Right forelimb (tissue), 1 donor: ENCODE measurements around the gene PAK6.
A peak's percentile ranks its signal among the peaks of the same experiment; 100 is the strongest.

Experiments used
- DNase-seq: peaks from one replicate; pipeline ENCODE4 v3.0.0-alpha.2; 2018

The PAK6 gene

DNA sequence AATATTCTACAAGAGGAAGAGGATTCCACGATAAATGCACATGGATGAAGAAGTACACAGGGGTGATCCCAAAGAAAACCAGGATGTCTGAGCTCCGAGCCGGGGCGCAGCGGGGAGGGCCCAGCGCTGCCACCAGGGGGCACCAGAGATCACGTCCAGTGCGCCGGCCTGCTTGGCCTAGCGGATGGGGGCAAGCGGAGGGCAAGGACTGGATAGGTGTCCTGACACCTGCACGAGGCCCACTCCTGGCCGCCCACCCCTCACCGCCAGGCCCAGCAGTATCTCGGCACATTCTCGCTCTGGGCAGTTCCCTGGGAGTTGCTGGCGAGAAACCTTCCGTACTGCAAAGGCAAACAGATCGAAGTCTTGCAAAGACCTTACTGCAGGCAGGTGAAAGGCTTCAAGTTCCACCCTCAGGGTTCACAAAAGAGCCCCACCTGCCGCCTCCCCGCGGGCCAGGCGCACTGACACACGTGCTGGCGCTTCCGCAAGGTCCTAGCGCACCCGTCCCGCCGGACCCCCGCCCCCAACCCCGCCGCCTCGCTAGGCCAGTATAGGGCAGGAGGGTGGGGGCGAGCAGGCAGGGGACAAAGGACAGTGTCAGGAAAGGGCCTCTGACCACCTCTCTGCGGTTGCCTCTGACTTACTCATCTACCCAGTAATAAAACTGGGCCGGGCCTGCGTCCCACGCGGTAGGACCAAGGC is 40.7 kb downstream of the PAK6 start:
- DNase-seq, result peak; percentile 89

DNA sequence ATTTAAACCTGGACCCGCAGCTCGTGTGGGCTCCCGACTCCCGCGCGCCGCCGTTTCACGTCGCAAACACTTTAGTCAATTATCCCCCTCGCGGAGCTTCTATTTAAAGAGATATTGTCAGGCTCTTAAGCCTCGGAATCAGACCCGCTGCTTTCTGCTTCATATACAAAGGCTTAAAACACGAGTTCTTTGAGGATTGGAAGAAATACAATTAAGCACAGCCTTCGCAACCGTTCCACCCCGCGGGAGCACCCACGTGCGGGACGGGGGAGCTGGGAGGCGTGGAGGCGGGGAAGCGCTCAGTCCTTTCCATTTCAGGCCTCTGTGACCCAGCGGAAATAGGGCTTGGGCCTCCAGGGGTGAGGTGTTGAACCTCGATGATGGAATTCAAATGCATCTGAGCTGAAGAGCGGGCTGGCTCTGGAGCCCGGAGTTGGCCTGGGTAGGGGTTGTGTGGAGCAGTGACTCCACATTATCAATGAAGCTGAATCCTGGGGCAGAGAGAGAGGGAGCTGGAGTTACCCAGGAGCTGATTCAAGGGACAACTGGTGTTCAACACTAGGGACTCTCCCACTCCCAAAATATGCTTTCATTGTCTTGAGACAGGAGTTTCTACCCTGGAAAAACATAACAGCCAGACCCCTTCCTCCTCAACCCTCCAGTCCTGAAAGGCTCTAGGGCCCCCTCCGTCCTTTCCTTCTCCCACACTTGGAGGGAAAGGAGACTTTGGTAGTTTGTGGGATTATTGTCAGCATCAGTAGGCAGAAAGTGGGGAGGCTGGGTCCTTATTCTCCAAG is 41.6 kb downstream of the PAK6 start:
- DNase-seq, result no peak

DNA sequence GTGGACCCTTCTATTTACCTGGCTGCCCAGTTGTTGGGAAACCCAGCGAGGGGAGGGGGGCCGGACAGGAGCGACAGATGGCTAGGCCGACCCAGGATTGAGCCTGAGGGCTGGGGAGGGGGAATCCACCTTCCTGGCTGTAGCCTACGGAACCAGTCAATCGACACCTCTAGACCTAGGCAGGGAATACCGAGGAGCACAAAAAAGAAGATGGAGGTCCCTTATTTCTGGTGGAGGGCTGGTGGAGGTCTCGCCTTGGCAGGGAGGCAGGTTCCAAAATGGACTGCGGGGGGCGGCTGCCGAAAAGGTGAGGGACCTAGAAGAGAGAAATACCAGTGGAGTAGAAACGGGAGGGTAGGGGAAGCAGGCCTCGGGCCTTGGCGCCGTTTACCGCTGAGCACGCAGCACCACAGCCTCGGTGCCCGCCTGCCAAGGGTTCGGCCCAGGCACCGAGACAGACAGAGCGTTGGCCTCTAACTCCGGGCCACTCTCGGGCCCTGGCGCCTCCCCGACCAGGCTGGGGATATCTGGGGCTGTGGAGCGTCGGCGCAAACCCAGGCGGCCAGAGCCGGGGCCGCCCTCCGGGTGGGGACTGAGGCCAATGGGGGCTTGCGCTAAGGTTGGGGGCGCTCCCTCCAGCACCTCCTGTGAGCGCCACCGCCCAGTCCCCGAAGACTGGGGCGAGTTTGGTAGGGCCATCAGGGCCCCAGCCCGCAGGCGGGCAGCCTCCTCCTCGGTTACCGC is 42.4 kb downstream of the PAK6 start:
- DNase-seq, result no peak

DNA sequence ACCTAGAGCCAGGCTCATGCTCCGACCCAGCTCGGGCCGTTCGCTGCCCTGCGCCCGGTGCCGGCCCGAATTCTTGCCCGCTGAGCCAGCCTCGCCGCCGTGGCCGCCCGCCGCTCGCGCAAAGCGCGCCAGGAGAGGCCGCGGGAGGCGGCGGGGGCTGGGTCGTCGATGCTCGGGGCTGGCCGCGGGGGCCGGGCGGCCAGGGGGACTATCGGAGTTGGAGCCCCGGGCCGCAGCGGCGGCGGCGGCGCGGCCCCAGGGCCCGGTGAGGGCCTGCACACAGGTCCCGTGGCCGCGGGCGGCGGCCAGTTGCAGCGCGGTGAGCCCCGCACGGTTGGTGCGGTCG is 42.9 kb downstream of the PAK6 start:
- no peak for DNase-seq

DNA sequence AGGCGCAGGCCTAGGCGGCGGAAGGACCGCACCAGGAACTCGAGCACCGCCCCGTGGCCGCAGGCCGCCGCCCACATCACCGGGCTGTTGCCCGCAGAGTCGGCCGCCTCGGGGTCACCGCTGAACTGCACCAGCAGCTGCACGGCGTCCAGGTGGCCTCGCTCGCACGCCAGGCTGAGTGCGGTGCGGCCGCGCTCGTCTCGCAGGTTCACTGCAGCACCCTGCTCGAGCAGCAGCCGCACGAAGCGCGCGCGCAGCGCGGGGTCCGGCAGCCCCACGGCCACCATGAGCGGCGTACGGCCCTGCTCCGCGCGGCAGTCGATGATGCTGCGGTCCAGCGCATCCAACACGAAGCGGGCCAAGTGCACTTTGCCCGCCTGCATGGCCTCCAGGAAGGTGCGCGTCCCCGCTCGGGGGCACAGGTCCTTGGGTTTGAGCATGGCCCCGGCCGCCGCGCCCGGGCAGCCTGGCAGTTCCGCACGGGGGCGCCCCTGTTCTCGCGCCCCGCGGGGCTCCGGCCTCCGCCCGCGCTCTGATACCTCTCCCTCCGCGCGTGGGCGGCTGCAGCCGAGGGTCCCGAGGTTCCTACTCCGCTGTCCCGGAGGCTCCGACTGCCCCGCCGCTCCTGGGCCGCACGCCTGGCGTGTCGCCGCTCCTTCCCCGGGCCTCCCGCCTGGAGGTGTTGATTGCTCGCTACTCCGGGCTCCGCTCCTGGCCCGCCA is 43.4 kb downstream of the PAK6 start:
- DNase-seq, result no peak

DNA sequence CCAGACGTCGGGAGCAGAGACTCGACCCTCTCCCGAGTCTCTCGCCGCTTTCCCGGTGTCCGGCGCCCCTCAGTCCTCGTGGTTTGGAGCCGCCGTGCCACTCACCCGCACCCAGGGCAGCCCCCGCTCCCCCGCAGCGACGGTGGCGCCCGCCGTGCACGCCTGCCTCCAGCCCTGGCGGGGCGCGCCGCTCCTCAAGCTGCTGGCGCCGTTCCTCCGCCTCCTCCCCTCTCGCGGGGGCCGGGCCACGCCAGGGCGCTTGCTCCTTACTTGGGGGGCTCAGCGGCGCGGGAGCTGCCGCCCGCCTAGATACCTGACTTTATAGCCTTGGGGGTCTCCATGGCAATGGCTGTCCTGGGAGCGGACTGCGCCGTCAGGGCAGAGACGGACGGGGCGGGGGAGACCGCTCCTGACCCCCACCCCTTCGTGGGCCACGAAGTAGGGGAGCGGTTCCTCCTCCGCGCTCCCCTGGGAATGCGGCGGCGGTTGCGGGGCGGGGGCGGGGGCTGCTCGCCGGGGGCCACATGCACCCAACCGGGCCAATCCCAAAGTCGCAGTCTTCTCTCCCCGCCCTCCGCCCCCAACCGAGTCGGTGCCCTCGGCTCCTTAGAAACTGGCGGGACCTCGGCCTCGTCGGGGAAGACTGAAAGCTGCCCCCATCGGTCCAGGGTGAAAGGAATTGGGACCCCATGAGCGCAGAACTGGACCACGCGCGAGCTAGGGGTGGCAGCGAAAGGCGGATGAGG is 44.2 kb downstream of the PAK6 start, which contains the start of gene ANKRD63:
Gene ANKRD63 (minus strand): TSS at position 196 of the 746 bp plus-strand sequence. CDS start 478 bp downstream, outside the sequence.
- no peak for DNase-seq

DNA sequence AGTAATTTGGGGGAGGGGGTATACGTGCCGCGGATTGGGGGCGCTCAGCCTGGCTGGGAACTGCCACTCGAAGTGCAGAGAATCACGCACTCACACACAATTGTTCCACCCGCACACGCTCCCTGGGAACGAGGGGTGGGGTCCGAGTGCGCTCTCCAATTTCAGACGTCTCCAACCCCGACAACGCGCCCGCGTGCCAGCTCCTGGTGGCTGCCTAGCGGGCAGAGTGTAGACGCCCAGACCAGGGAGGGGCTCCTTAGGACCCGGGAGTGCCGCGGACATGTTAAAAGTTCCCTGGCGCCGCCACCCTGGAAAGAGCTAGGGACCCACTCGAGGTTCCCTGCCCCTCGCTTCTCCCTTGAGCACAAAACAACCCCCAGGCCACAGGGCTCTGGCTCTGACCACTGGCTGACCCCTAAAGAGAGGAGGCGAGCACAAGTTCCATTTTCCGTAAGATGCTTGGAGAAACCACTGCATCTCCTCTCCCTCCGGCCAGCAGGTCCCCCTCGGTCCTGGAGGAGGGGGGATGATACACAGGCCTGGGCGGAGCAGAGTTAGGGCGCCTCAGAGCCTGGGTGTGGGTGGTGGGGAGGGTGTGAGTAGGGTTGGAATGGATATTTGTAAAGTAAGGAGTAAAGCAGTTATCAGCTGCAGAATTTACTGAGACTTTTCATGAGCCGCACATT is 44.9 kb downstream of the PAK6 start:
- DNase-seq, result no peak

DNA sequence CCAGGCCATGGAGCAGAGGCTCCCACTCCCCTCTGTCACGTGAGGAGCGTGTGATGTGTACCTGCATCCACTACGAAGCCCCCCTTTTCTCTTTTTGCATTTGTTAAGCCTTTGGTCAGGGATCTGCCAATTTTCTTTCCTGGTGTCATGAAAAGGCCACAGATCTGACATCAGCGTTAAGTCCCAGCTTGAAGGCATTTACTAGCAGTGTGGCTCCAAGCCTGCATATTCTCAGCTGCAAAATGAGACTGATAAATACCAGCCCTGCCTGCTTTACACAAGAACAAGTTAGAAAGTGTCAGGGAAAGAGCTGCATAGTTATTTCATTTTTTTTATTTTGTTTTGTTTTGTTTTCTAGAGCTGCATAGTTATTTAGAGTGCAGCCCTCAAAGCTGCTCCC is 46.3 kb downstream of the PAK6 start:
- DNase-seq, result no peak

DNA sequence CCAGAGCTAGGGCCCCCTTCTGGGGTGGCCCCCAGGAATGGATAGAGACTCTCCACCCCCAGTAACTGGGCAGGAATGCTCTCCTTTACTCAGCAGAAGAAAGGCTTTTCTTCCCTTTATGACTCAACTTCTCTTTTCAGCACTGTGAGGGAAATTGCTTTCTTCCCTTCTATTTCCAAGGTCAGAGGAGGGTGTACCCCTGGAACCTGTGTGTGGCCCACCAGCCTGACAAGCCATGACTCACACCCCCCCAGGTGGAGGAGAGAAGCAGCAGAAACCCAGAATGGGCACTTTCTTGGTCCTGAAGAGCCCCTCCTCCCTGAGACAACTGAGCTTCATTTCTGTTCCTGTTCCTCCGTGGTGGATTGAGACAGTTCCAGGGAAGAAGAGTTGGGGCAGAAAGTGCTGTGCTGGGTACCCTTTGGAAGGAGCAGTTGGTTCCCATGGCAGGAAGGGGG is 46.7 kb downstream of the PAK6 start:
- no peak for DNase-seq

DNA sequence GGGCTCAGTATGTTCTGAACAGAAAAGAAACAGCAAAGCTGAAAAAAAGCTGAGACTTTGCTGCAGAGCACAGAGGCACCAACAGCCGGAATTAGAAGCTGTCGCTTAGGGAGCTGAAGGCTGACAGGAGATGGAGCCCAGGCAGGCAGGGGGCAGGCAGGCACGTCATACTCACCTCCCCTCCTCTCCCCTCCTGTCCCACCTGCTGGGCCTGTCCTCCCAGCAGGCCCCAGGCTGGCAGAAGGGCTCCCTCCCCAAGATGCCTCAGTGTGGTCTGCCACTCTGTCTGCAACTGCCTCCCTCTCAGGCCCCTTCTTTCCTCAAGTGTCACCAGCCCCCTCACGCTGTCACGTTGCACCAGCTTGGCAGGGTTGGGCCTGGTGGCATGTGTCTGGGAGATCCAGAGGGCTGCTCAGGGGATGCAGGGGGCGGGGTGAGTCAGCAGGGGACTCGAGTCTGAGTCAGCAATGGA is 47.2 kb downstream of the PAK6 start:
- DNase-seq, result no peak

DNA sequence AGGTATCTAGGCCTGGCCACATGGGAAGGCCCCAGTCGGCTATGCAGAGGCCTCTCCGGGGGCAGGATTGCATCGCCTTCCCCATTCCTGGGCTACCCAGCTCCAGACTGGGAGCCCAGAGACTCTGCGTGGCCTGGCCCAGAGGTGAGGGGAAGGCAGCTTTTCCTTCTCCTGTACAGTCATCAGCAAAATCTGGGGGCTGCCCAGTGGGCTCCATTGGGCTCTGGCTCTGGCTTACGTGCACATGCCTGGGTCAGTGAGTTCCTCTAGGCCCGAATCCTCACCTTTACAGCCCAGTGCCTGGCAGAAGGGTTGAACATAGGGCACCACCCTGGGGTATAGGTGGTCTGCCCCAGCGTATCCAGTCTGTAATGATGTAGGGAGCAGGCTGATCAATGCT is 47.9 kb downstream of the PAK6 start:
- DNase-seq, result no peak

DNA sequence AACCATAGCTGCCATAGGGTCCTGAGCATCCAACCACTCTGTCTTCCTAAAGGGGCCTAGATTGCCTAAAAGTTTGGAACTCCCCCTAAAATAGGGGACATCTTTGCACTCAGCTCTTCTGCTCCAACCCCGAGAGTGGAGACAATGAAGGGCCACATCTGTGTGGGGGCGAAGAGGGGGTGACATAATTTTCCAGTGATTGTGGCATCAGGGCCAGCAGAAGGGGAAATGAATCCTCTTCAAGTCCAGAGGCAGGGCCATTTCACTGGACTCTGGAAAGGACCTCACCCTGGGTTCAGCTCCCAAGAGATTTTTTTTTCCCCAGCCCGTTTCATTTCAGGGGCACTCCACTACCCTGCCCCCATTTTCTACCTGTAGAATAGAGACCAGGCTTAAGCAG is 48.6 kb downstream of the PAK6 start:
- DNase-seq, result no peak

DNA sequence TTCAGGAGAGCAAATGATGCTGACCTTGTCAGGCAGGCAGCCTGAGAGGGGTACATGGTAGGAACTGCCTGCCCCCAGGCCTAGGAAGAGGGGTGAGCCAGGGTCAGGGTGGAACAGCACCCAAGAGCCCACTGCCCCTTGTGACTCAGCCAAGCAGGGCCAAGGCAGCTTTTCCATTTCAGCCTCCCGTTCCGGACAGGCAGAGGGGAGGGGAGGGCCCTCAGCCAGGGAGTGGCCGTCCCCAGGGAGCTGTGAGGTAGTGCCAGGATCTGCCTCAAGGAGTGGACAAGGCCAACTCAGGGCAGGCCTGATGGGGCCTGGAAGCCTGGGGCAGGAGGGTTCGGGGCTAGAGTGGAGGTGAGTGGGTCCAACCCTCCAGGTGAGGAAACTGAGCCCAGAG is 49.1 kb downstream of the PAK6 start:
- DNase-seq, result no peak

DNA sequence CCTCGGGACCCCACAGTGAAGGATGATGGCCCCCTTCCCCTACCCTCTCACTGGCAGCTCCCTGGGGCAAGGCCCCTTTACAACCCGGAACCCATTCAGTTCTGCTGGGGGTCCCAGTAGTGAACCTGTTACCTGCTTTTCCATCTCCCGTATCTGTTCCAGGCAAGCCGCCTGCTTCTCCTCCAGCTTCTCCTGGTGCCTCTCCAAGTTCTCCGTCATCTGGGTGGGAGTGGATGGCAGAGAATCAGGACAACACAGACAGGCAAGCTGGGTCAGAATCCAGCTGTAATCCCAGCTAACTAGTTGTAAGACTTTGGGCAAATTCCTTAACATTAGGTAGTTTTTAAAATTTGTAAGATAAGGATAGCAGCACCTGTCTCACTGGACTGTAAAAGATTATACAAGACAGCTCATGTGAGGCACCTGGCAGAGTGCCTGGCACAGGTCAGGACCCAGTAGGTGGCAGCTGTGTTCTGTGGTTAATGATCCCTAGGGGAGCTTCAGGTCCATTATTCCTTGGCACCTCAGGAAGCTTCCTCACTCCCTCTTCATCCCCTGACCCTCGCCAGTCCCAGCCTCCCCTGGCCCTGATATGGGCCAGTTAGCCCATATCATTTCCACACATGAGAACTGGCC is 50.4 kb downstream of the PAK6 start:
- DNase-seq, result no peak

DNA sequence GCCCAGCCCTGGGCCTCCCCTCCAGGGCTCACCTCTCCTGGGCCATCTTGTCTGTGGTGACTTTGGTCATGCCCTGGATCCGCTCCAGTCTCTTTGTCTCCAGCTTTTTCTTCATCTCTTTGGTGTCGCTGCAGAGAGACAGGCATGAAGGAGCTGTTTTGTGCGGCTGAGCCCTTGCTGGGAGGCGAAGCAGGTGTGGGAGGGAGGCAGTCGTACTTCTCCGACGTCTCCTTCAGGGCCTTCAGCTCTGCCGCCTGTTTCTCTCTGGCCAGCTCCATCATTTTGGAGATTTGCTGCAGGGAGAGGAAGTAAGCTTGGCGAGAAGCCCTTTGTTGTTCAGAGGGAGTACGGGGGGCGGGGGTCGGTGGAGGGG is 51.7 kb downstream of the PAK6 start:
- DNase-seq, result no peak

DNA sequence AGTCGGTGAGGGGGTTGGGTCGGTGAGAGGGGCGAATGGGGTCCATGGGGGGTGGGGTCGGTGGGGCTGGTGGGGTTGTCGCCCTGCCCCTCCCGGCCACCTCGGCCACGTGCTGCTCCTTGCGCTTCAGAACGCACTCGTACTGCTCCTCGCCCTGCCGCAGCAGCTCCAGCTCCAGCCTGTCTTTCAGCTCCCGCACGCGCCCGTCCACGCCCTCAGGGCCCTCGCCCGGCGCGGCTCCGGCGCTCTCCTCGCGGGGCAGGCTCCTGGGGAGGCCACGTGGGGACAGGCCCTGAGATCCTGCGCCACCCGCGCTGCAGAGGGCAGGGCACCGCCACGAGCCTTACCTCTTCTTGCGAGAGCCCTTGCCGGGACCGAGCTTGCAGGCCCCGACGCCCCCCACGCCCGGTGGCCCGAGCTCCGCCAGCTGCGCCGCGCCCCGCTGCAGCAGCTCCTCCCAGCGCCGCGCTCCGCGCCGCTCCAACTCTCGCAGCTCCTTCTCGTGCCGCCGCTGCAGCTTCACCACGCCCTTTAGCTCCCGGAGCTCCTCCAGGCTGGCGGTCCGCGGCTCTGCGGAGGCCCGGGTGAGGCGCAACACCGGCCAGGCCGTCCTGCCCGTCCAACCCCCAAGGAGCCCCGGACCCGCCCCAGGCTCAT is 52.2 kb downstream of the PAK6 start:
- peak; percentile 69 for DNase-seq

DNA sequence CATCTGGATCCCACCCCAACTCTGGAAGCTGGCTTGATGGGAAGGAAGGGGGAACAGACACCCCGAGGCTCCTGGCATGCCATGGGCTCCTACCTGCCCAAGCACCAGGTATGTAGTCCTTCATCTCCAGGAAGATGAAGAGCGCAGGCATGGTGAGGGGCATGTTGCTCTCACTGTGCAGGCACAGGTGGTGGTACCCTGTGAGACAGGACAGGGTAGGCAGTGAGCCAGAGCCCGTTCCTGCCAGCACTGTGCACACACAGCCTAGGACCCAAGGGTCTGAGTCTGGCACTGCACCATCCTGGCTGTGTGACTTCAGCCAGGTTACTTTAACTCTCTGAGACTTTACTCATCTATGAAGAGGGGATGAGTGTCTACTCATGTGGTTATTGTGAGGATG is 53.4 kb downstream of the PAK6 start:
- DNase-seq, result no peak

DNA sequence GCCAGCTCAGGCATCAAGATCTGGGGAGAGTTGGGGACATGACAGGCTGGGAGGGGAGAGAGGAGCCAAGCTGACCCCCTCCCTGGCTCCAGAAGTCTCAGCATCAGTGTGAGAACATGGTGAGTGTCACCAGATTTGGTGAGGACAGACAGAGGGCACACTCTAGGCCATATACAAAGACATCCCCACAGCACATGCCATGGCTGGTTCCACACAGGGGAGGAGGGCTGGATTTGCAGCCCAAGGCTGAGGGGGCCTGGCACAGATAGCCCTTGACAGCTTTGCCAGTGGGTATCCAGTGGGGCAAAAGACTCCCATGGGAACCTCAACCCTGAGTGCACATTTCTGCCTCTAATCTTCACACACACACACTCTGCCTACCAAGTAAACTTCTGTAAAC is 54.1 kb downstream of the PAK6 start:
- DNase-seq, result no peak

DNA sequence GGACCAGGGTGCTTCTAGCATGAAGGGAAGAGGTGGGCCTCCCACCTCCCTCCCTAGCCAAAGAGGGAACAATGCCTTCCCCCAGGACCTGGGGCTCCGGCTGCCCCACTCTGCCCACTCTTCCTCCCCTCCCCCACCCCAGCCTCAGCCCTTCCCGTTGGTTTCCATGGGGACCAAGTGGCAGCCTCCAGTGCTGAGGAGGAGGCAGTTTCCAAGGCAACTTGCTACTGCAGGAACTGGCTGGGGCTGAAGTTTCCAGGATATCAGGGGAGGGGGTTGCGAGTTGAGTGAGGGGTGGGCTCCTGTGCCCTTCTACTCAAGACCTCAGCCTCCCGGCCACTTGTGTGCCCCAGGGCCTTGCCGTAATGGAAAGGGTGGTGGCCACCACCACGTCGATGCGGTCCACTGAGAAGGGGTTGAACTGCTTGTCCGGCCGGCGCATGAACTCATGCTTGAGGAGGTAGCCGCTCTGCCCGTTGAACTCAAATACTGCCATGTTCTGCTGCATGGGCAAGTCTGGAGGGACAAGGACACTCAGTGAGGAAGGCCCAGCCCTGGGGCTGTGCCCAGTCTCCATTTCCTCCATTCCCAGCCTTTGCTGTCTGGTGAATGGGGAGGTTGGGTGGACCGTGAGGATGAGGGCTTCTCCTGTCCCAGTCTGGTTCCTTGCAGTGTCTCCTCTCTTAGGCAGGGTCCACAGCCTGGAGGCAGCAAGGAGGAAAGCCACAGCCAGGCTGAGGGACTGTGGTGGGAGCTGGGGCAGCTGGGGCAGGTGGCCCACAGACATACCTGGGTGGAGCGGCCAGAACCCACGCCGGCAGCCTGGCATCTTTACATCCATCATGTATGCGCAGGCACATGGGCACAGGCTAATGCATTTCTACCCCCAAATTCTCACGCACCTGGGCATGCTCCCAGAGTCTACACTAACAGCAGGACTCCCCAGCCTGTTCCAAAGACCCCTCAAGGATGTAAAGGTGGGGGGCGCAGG is 55.3 kb downstream of the PAK6 start:
- no peak for DNase-seq
